Kidney epithelial cell (primary cell): ENCODE measurements around the gene BMAL1. TPM values are rescaled to one million over a fixed set of nuclear protein-coding genes. Genes with fewer than 3 reads are reported as not detected.

Source experiments
- DNase-seq: peaks from one replicate; pipeline ENCODE4 v3.0.0-alpha.2; 2010; ENCODE audit warnings: low read depth
- H3K27me3 ChIP-seq: 2 replicates; pipeline ENCODE4 v1.6.0; 2011; ENCODE audit warnings: low read length; ENCODE audit not compliant: control insufficient read depth, insufficient read depth
- H3K36me3 ChIP-seq: 2 replicates; pipeline ENCODE4 v1.5.1; 2011; ENCODE audit warnings: low read length; ENCODE audit not compliant: control insufficient read depth, insufficient read depth
- H3K4me3 ChIP-seq: 2 replicates; pipeline ENCODE4 v1.5.1; 2011; ENCODE audit warnings: low read depth, mild to moderate bottlenecking, control low read depth, low read length
- CTCF ChIP-seq: IDR thresholded peaks from 2 replicates; pipeline ENCODE4 v1.5.1; 2011; ENCODE audit warnings: mild to moderate bottlenecking, moderate library complexity, low read length, control low read depth, inconsistent platforms; ENCODE audit not compliant: insufficient read depth, poor library complexity, severe bottlenecking
- total RNA-seq: library from RNA; depleted of rRNA; stranded (reverse); fragments of >200 nt; gene quantifications from 2 replicates; pipeline ENCODE4 v1.2.3, GENCODE V29; 2015

BMAL1 gene
- total RNA-seq, 1 donor from 2014 or later, result 15.0 TPM

GRCh38 chr11:13279487-13279834 lies 1.9 kb downstream of the BMAL1 start:
- DNase-seq, result no peak
- no peak for TF ChIP-seq CTCF
- no peak overlapping the region for H3K4me3 ChIP-seq

GRCh38 chr11:13280092-13280722 lies 2.6 kb downstream of the BMAL1 start:
- H3K4me3 ChIP-seq, result no peak overlapping the region
- H3K27me3 ChIP-seq, result peaks cover 8% of the 10 kb centered on the region
- DNase-seq, result no peak
- H3K36me3 ChIP-seq, result no peaks in the 10 kb centered on the region
- TF ChIP-seq CTCF, result no peak

More at GRCh38 chr11:13279487-13279834, 1.9 kb downstream of the BMAL1 start:
- H3K36me3 ChIP-seq, result no peaks in the 10 kb centered on the region
- H3K27me3 ChIP-seq, result peaks cover 8% of the 10 kb centered on the region

- TF ChIP-seq CTCF, result no peak
- no peak for DNase-seq
- Histone ChIP-seq H3K27me3 (peaks cover 8% of the 10 kb centered on the region), H3K4me3 (no peak overlapping the region), H3K36me3 (no peaks in the 10 kb centered on the region)
These were observed 3.2 kb downstream of the BMAL1 start for GRCh38 chr11:13280777-13281176.

- no peak for DNase-seq
- peaks cover 5% of the 10 kb centered on the region for H3K27me3 ChIP-seq
- no peak overlapping the region for H3K4me3 ChIP-seq
- no peak for TF ChIP-seq CTCF
- no peaks in the 10 kb centered on the region for H3K36me3 ChIP-seq
These were observed 6.0 kb downstream of the BMAL1 start for GRCh38 chr11:13283636-13284035.

GRCh38 chr11:13284776-13285588 lies 7.4 kb downstream of the BMAL1 start:
- Histone ChIP-seq H3K27me3 (no peaks in the 10 kb centered on the region), H3K4me3 (no peak overlapping the region), H3K36me3 (no peaks in the 10 kb centered on the region)
- no peak for DNase-seq
- TF ChIP-seq CTCF, result no peak
